ENCODE results near the gene CALCR.

DNA sequence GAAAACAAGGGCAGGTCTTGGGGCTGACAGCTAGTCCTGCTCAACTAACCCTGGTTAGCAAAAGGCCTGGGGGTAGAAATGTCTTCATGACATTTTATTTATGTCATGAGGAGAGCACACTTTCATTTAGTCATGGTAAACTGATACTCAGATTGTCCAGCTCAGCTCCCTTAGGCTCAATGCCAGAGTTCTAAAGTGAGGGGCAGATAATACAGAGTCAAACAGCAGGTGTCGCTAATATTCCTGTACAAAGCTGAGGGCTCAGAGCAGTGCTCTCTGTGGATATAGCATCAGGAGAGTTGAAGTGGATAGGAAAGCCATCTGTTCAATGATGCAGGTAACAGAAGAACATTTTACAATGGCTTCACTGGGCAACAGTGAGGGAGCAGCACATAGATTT, 26.8 kb upstream of the CALCR start:
- TF ChIP-seq CTCF (IDR thresholded peaks at IDR 0.05; ENCODE audit: low read length) = peak; percentile 50; the same call in 1 of the 2 replicates
- TF ChIP-seq EZH2 (IDR thresholded peaks at IDR 0.05; ENCODE audit: borderline replicate concordance, low read length) = no peak

All from OCI-LY1 (cell line).